Measurements from ENCODE around the gene RTKN2.

GRCh38 chr10:62224606-62225005 is 44.0 kb downstream of the RTKN2 start:
- TF ChIP-seq CTCF (conservative IDR thresholded peaks at IDR 0.05; ENCODE audit: low read depth, low read length), result no peak
- TF ChIP-seq RFX5 (IDR thresholded peaks at IDR 0.05; ENCODE audit: low read depth, low read length), result no peak
- no peak for TF ChIP-seq POLR2A (IDR thresholded peaks at IDR 0.05; ENCODE audit: low read depth, low read length)
- TF ChIP-seq SMC3 (IDR thresholded peaks at IDR 0.05; ENCODE audit: low read depth, low read length), result no peak

Measured in IMR-90 (cell line).